GM12865 (cell line): ENCODE results near the gene NOD1.

Source experiments
- DNase-seq: peaks from one replicate; pipeline ENCODE4 v3.0.0; 2010; ENCODE audit warnings: low read depth
- H3K4me3 ChIP-seq: 2 replicates; pipeline ENCODE4 v1.5.1; 2011; ENCODE audit warnings: mild to moderate bottlenecking, low read depth, low read length, control low read depth
- CTCF ChIP-seq: IDR thresholded peaks from 2 replicates; pipeline ENCODE4 v1.5.1; 2011; ENCODE audit warnings: low read length, control low read depth, low read depth, inconsistent platforms; ENCODE audit not compliant: insufficient read depth; ENCODE audit errors: missing control alignments

NOD1 gene

GRCh38 chr7:30405179-30405578 lies 73.4 kb downstream of the NOD1 start:
- DNase-seq: no peak
- no peak overlapping the region for H3K4me3 ChIP-seq
- TF ChIP-seq CTCF: no peak

GRCh38 chr7:30403477-30403876 lies 75.1 kb downstream of the NOD1 start:
- no peak for TF ChIP-seq CTCF
- DNase-seq: no peak
- H3K4me3 ChIP-seq: no peak overlapping the region

GRCh38 chr7:30396389-30396788 lies 82.2 kb downstream of the NOD1 start:
- no peak overlapping the region for H3K4me3 ChIP-seq
- no peak for DNase-seq
- no peak for TF ChIP-seq CTCF

- DNase-seq: no peak
- TF ChIP-seq CTCF: no peak
- no peak overlapping the region for H3K4me3 ChIP-seq
Measured at GRCh38 chr7:30395676-30396075, 82.9 kb downstream of the NOD1 start.

GRCh38 chr7:30391806-30392205 lies 86.8 kb downstream of the NOD1 start:
- no peak overlapping the region for H3K4me3 ChIP-seq
- no peak for TF ChIP-seq CTCF
- no peak for DNase-seq

- no peak for DNase-seq
- TF ChIP-seq CTCF: no peak
- no peak overlapping the region for H3K4me3 ChIP-seq
Measured at GRCh38 chr7:30390736-30391636, 87.6 kb downstream of the NOD1 start.

GRCh38 chr7:30389791-30390190 lies 88.8 kb downstream of the NOD1 start:
- DNase-seq: no peak

More at GRCh38 chr7:30389791-30390190, 88.8 kb downstream of the NOD1 start:
- no peak overlapping the region for H3K4me3 ChIP-seq
- TF ChIP-seq CTCF: no peak
